Left ventricle myocardium inferior (tissue), 1 donor: Measurements from ENCODE around the gene ELFN2. TPM values are rescaled to one million over a fixed set of nuclear protein-coding genes. Genes with fewer than 3 reads are reported as not detected.

Experiments used
- DNase-seq: peaks from one replicate; pipeline ENCODE4 v3.0.0-alpha.2; 2020
- H3K27ac ChIP-seq: fragments of 200-600 bp; replicated peaks from 2 replicates; pipeline ENCODE4 v1.8.0; 2021
- H3K27me3 ChIP-seq: fragments of 200-600 bp; 2 replicates; pipeline ENCODE4 v1.8.0; 2021; ENCODE audit warnings: low read depth
- H3K36me3 ChIP-seq: fragments of 200-600 bp; 2 replicates; pipeline ENCODE4 v1.8.0; 2021
- H3K4me1 ChIP-seq: fragments of 200-600 bp; 2 replicates; pipeline ENCODE4 v1.8.0; 2021
- H3K4me3 ChIP-seq: fragments of 200-600 bp; 2 replicates; pipeline ENCODE4 v1.8.0; 2021; ENCODE audit warnings: mild to moderate bottlenecking, moderate library complexity
- H3K9me3 ChIP-seq: fragments of 200-600 bp; replicated peaks from 2 replicates; pipeline ENCODE4 v1.8.0; 2021
- CTCF ChIP-seq: fragments of 200-600 bp; IDR thresholded peaks from 2 replicates; pipeline ENCODE4 v1.8.0; 2021; ENCODE audit warnings: antibody characterized with exemption, mild to moderate bottlenecking, borderline replicate concordance
- intact Hi-C: fragments of 100-400 bp; cut with micrococcal nuclease; formaldehyde crosslinking; loops from one replicate; pipeline ENCODE4 v1.11.0; 2022
- total RNA-seq: library from RNA; stranded (reverse); fragmentation: NEBNext Ultra II Directional; extraction: Animal tissue kit (Norgen Biotek cat#: 25700); gene quantifications from one replicate; pipeline ENCODE4 v1.2.1, GENCODE V29; 2021
- donor health status: DM: no; HTN: yes; CAD: no; lungs with severe emphysema.

Gene ELFN2
- total RNA-seq, 1 donor from 2014 or later, result not detected

- DNase-seq, result no peak
- peaks cover 100% of the 10 kb centered on the region for H3K27me3 ChIP-seq
- H3K9me3 ChIP-seq, result no peaks in the 10 kb centered on the region
- H3K4me3 ChIP-seq, result no peak overlapping the region
- peaks cover 8% of the 10 kb centered on the region for H3K4me1 ChIP-seq
- no peak overlapping the region for H3K27ac ChIP-seq
- intact Hi-C loops, result no loop called here
- TF ChIP-seq CTCF, result no peak
- no peaks in the 10 kb centered on the region for H3K36me3 ChIP-seq
These were observed 89.9 kb downstream of the ELFN2 start for GRCh38 chr22:37337204-37337943.

GRCh38 chr22:37336579-37336978 is 90.7 kb downstream of the ELFN2 start:
- intact Hi-C loops, result no loop called here
- Histone ChIP-seq H3K9me3 (no peaks in the 10 kb centered on the region), H3K27me3 (peaks cover 100% of the 10 kb centered on the region)

GRCh38 chr22:37335806-37336199 is 91.5 kb downstream of the ELFN2 start:
- intact Hi-C loops, result no loop called here
- DNase-seq, result no peak
- Histone ChIP-seq H3K4me3 (no peak overlapping the region), H3K27ac (no peak overlapping the region), H3K4me1 (peaks cover 8% of the 10 kb centered on the region), H3K36me3 (no peaks in the 10 kb centered on the region), H3K9me3 (no peaks in the 10 kb centered on the region), H3K27me3 (peaks cover 100% of the 10 kb centered on the region)
- no peak for TF ChIP-seq CTCF

More at GRCh38 chr22:37336579-37336978, 90.7 kb downstream of the ELFN2 start:
- Histone ChIP-seq H3K4me3 (no peak overlapping the region), H3K27ac (no peak overlapping the region), H3K4me1 (peaks cover 8% of the 10 kb centered on the region), H3K36me3 (no peaks in the 10 kb centered on the region)
- no peak for TF ChIP-seq CTCF
- DNase-seq, result no peak

GRCh38 chr22:37334859-37335805 is 92.1 kb downstream of the ELFN2 start:
- Histone ChIP-seq H3K9me3 (no peaks in the 10 kb centered on the region), H3K4me3 (no peak overlapping the region), H3K27ac (no peak overlapping the region), H3K36me3 (no peaks in the 10 kb centered on the region), H3K27me3 (peaks cover 100% of the 10 kb centered on the region), H3K4me1 (peaks cover 8% of the 10 kb centered on the region)
- TF ChIP-seq CTCF, result no peak
- intact Hi-C loops, result no loop called here
- DNase-seq, result no peak

GRCh38 chr22:37334461-37334858 is 92.8 kb downstream of the ELFN2 start:
- Histone ChIP-seq H3K4me3 (no peak overlapping the region), H3K4me1 (peaks cover 8% of the 10 kb centered on the region), H3K27ac (no peak overlapping the region), H3K27me3 (peaks cover 100% of the 10 kb centered on the region), H3K9me3 (no peaks in the 10 kb centered on the region), H3K36me3 (no peaks in the 10 kb centered on the region)
- no peak for TF ChIP-seq CTCF
- intact Hi-C loops, result no loop called here
- DNase-seq, result no peak
